HFF-Myc (cell line): ENCODE measurements around the gene CFAP53.

ENCODE experiments used
- DNase-seq: peaks from one replicate; pipeline ENCODE4 v3.0.0-alpha.2; 2011; ENCODE audit warnings: low read depth; ENCODE audit errors: extremely low read depth
- H3K4me3 ChIP-seq: replicated peaks from 2 replicates; pipeline ENCODE4 v1.5.1; 2011; ENCODE audit warnings: low read depth, mild to moderate bottlenecking, control low read depth, low read length
- TF ChIP-seq, protein P1 (sequence below): IDR thresholded peaks from 2 replicates; pipeline ENCODE4 v1.5.1; 2012; ENCODE audit warnings: mild to moderate bottlenecking, low read depth, low read length, control low read depth; ENCODE audit errors: missing control alignments

CFAP53 gene

GRCh38 chr18:50282521-50283335 lies 16.4 kb upstream of the CFAP53 start:
- TF ChIP-seq, protein P1, sequence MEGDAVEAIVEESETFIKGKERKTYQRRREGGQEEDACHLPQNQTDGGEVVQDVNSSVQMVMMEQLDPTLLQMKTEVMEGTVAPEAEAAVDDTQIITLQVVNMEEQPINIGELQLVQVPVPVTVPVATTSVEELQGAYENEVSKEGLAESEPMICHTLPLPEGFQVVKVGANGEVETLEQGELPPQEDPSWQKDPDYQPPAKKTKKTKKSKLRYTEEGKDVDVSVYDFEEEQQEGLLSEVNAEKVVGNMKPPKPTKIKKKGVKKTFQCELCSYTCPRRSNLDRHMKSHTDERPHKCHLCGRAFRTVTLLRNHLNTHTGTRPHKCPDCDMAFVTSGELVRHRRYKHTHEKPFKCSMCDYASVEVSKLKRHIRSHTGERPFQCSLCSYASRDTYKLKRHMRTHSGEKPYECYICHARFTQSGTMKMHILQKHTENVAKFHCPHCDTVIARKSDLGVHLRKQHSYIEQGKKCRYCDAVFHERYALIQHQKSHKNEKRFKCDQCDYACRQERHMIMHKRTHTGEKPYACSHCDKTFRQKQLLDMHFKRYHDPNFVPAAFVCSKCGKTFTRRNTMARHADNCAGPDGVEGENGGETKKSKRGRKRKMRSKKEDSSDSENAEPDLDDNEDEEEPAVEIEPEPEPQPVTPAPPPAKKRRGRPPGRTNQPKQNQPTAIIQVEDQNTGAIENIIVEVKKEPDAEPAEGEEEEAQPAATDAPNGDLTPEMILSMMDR, result no peak
- H3K4me3 ChIP-seq, result peak overlapping the region; percentile 94; the same call in 1 of the 2 replicates
- no peak for DNase-seq

GRCh38 chr18:50281972-50282520 lies 15.8 kb upstream of the CFAP53 start:
- peak overlapping the region; percentile 94 for H3K4me3 ChIP-seq
- no peak for DNase-seq
- TF ChIP-seq, protein P1, result no peak

DNA sequence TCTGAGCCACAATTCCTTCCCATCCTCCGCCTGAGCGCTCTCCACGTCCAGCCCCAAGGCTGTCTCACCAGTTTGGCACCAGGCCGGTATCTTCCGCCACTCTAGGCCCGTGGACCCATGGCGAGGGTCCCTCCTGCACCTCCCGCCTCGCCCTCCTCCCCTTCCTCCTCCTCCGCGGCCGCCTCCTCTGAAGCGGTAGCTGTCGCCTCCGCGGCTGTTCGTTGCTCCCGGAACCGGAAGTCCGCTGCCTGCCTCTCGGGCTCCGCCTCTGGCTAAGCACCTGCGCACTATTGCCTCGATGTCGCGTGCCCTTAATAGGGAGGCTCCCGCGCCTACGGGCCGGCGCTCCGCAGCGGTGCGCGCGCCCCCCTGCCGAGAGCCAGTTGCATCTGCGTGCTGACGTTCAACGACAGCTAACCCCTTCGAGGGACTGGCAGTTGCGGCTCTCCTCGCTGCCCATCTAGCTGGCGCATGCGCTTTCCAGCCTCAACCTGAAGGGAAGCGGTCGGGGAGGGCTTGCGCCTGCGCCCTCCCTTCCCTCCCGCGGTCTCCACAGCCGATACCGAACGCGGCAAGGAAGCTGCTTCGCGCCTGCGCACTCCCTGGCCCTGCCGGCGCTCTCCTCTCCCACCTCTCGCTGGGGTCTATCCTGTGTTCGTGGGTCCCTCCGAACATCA lies 15.1 kb upstream of the CFAP53 start, which contains the start of gene MBD1:
Gene MBD1 (minus strand): TSS at position 229 of the 677 bp plus-strand sequence. CDS start 1,531 bp downstream, outside the sequence.
- peak; percentile 90 for DNase-seq
- TF ChIP-seq, protein P1, result peak; percentile 17
- peak within 1 kb of the TSS; percentile 94 for H3K4me3 ChIP-seq

GRCh38 chr18:50280707-50281294 lies 14.5 kb upstream of the CFAP53 start:
- peak overlapping the region; percentile 94 for H3K4me3 ChIP-seq
- no peak for DNase-seq
- TF ChIP-seq, protein P1, result no peak

DNA sequence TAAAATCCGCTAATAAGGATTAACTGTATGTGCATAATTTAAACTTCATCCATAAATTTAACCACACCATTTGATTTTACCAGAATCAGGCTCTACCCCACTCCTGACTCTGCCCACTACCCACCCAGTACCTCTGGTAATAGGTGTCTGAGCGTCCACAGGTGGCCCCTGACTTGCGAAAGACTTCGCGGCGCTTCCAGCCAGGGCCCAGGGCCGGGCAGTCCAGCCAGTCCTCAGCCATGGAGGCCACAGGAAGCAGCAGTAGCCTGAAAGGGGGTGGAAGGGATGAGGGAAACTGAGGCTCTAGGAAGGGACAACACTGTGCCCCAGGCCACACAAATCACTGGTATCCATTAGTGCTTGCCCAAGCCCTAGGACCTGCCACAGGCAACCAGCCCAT lies 13.5 kb upstream of the CFAP53 start:
- peak overlapping the region; percentile 94 for H3K4me3 ChIP-seq
- DNase-seq, result no peak
- TF ChIP-seq, protein P1, result no peak

DNA sequence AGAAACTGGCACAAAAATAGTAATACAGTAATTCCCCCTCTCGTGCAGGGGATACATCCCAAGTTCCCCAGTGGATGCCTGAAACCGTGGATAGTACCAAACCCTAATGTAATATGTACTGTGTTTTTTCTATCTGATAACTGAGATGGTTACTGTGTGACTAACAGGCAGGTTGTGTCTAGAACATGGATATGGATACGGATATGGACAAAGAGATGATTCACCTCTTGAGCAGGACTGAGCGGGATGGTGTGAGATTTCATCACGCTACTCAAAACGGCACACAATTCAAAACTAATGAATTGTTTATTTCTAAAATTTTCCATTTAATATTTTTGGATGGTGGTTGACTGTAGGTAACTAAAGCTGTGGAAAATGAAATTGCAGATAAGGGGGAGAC lies 11.6 kb upstream of the CFAP53 start:
- TF ChIP-seq, protein P1, result no peak
- no peak for DNase-seq
- no peak overlapping the region for H3K4me3 ChIP-seq
